H1 (cell line): ENCODE data around the gene KRTAP17-1. TPM values are rescaled to one million over a fixed set of nuclear protein-coding genes. Genes with fewer than 3 reads are reported as not detected.

Experiments used
- CTCF ChIA-PET: fragments of 300-600 bp; sonication (Branson Sonifier 250); formaldehyde crosslinking; loops from one replicate; lab custom pipeline; 2021; ENCODE audit not compliant: partially characterized antibody; lab: Charles Lee
- POLR2A ChIA-PET: fragments of 300-600 bp; sonication (Branson Sonifier 250); formaldehyde crosslinking; loops from one replicate; lab custom pipeline; 2021; ENCODE audit warnings: inconsistent platforms; ENCODE audit not compliant: partially characterized antibody; lab: Charles Lee
- DNase-seq, 2 experiments: peaks; one replicate each; pipeline versions ENCODE4 v3.0.0 to v3.0.0-alpha.2; 2010 to 2022; ENCODE audit warnings: low spot score in 2 of 2, low read depth in 1 of 2, mixed read lengths in 1 of 2
- FAIRE-seq: peaks from 2 replicates; lab custom pipeline; 2011; peaks lifted over from hg19 to GRCh38; lab: Jason Lieb, UNC
- H2AFZ ChIP-seq: 2 replicates; pipeline ENCODE4 v1.8.1; 2012; ENCODE audit warnings: low read length, inconsistent platforms
- H2AK5ac ChIP-seq: 2 replicates; pipeline ENCODE4 v1.6.1; 2013; ENCODE audit warnings: low read depth, low read length
- H2BK120ac ChIP-seq: replicated peaks from 2 replicates; pipeline ENCODE3; 2013; ENCODE audit warnings: low read depth, low read length, inconsistent platforms
- H2BK12ac ChIP-seq: 2 replicates; pipeline ENCODE4 v1.6.1; 2013; ENCODE audit warnings: low read depth, low read length
- H2BK15ac ChIP-seq: 2 replicates; pipeline ENCODE4 v1.6.1; 2013; ENCODE audit warnings: low read length
- H2BK20ac ChIP-seq: 2 replicates; pipeline ENCODE4 v1.6.1; 2013; ENCODE audit warnings: low read length
- H2BK5ac ChIP-seq: 2 replicates; pipeline ENCODE4 v1.6.1; 2013; ENCODE audit warnings: low read depth, low read length
- H3K14ac ChIP-seq: 2 replicates; pipeline ENCODE4 v1.6.1; 2013; ENCODE audit warnings: inconsistent platforms; ENCODE audit not compliant: insufficient read length
- H3K18ac ChIP-seq: 2 replicates; pipeline ENCODE4 v1.6.1; 2013; ENCODE audit warnings: low read length; ENCODE audit errors: extremely low read depth
- H3K23ac ChIP-seq: 2 replicates; pipeline ENCODE4 v1.6.1; 2013; ENCODE audit warnings: inconsistent platforms; ENCODE audit not compliant: insufficient read length
- H3K23me2 ChIP-seq: 2 replicates; pipeline ENCODE4 v1.6.1; 2013; ENCODE audit warnings: low read depth, low read length
- H3K27ac ChIP-seq: 2 replicates; pipeline ENCODE4 v1.6.1; 2011; ENCODE audit warnings: low read depth, low read length, inconsistent platforms
- H3K27me3 ChIP-seq, 4 experiments: replicated peaks in 1 of 4; 1 replicate in 1 of 4; 2 replicates in 3 of 4; pipeline versions ENCODE4 v1.6.1 to v1.8.1; 2011 to 2013; ENCODE audit warnings: low read length in 3 of 4, mild to moderate bottlenecking in 3 of 4, inconsistent platforms in 2 of 4, mixed read lengths in 2 of 4, moderate library complexity in 1 of 4; ENCODE audit not compliant: control insufficient read depth in 3 of 4, insufficient read depth in 3 of 4; ENCODE audit errors: extremely low read depth in 1 of 4
- H3K36me3 ChIP-seq, 4 experiments: 2 replicates each; pipeline versions ENCODE4 v1.6.1 to v1.8.1; 2011 to 2013; ENCODE audit warnings: mild to moderate bottlenecking in 4 of 4, low read length in 3 of 4, moderate library complexity in 2 of 4, control low read depth in 1 of 4, inconsistent platforms in 1 of 4; ENCODE audit not compliant: insufficient read depth in 4 of 4, control insufficient read depth in 2 of 4
- H3K4ac ChIP-seq: replicated peaks from 2 replicates; pipeline ENCODE3; 2013; ENCODE audit warnings: low read length, low read depth, mixed read lengths, inconsistent platforms; ENCODE audit not compliant: insufficient read length
- H3K4me1 ChIP-seq, 4 experiments: replicated peaks in 1 of 4; 1 replicate in 1 of 4; 2 replicates in 3 of 4; pipeline versions ENCODE4 v1.6.1 to v1.8.1; 2011 to 2013; ENCODE audit warnings: low read length in 3 of 4, inconsistent platforms in 2 of 4, mixed read lengths in 1 of 4; ENCODE audit not compliant: insufficient read depth in 4 of 4, control insufficient read depth in 3 of 4
- H3K4me2 ChIP-seq, 2 experiments: 2 replicates each; pipeline versions ENCODE4 v1.6.1 to v1.8.1; 2011 to 2013; ENCODE audit warnings: low read depth in 2 of 2, low read length in 2 of 2, control low read depth in 1 of 2, inconsistent platforms in 1 of 2, mild to moderate bottlenecking in 1 of 2; ENCODE audit not compliant: insufficient read depth in 1 of 2
- H3K4me3 ChIP-seq, 4 experiments: fragments of 200-600, 300-600 bp in 1 of 4; sonication (generic), shearing (Covaris generic), sonication (Bioruptor Twin) in 1 of 4; 2 replicates each; pipeline versions ENCODE4 v1.5.1 to v1.8.1; 2011 to 2016; ENCODE audit warnings: low read length in 4 of 4, low read depth in 3 of 4, control low read depth in 2 of 4, inconsistent platforms in 2 of 4, mild to moderate bottlenecking in 2 of 4, mixed read lengths in 1 of 4, moderate library complexity in 1 of 4; ENCODE audit not compliant: insufficient read depth in 2 of 4; ENCODE audit errors: extremely low read depth in 1 of 4
- H3K56ac ChIP-seq: replicated peaks from 2 replicates; pipeline ENCODE3; 2013; ENCODE audit warnings: low read depth, mild to moderate bottlenecking, mixed read lengths, low read length, inconsistent platforms; ENCODE audit not compliant: insufficient read length
- H3K79me1 ChIP-seq: 2 replicates; pipeline ENCODE4 v1.6.1; 2013; ENCODE audit warnings: low read depth, low read length, control low read depth
- H3K79me2 ChIP-seq, 2 experiments: 2 replicates each; pipeline versions ENCODE4 v1.6.1 to v1.8.1; 2012 to 2013; ENCODE audit warnings: low read length in 2 of 2, mild to moderate bottlenecking in 2 of 2, inconsistent platforms in 1 of 2; ENCODE audit not compliant: insufficient read depth in 2 of 2, control insufficient read depth in 1 of 2
- H3K9ac ChIP-seq, 4 experiments: replicated peaks in 1 of 4; 1 replicate in 1 of 4; 2 replicates in 3 of 4; pipeline versions ENCODE4 v1.6.1 to v1.8.1; 2011 to 2013; ENCODE audit warnings: low read depth in 3 of 4, low read length in 3 of 4, control low read depth in 2 of 4, mild to moderate bottlenecking in 2 of 4, moderate library complexity in 2 of 4, inconsistent platforms in 1 of 4; ENCODE audit errors: extremely low read depth in 1 of 4
- H3K9me3 ChIP-seq, 2 experiments: 2 replicates each; pipeline versions ENCODE4 v1.6.1 to v1.8.1; 2012 to 2013; ENCODE audit warnings: mild to moderate bottlenecking in 2 of 2, moderate library complexity in 2 of 2, control low read depth in 1 of 2, inconsistent platforms in 1 of 2, low read depth in 1 of 2, low read length in 1 of 2, mixed read lengths in 1 of 2; ENCODE audit not compliant: insufficient read depth in 2 of 2
- H4K20me1 ChIP-seq, 2 experiments: replicated peaks in 1 of 2; 2 replicates each; pipeline versions ENCODE3 to v1.8.1; 2011 to 2013; ENCODE audit warnings: inconsistent platforms in 2 of 2, low read length in 2 of 2, mild to moderate bottlenecking in 1 of 2; ENCODE audit not compliant: insufficient read depth in 2 of 2, control insufficient read depth in 1 of 2
- H4K5ac ChIP-seq: 2 replicates; pipeline ENCODE4 v1.6.1; 2013; ENCODE audit warnings: low read length, low read depth, mixed read lengths, inconsistent platforms; ENCODE audit not compliant: insufficient read length
- H4K8ac ChIP-seq: 2 replicates; pipeline ENCODE4 v1.8.0; 2013; ENCODE audit warnings: mild to moderate bottlenecking, moderate library complexity, low read length, inconsistent platforms; ENCODE audit not compliant: insufficient read depth; ENCODE audit errors: extremely low read depth
- H4K91ac ChIP-seq: replicated peaks from 2 replicates; pipeline ENCODE3; 2013; ENCODE audit warnings: low read length, mixed read lengths, inconsistent platforms; ENCODE audit not compliant: insufficient read length
- ATF3 ChIP-seq: IDR thresholded peaks from 2 replicates; pipeline ENCODE4 v1.6.1; 2011; ENCODE audit warnings: low read depth, mild to moderate bottlenecking, low read length; ENCODE audit not compliant: insufficient read depth
- BCL11A ChIP-seq, 2 experiments: IDR thresholded peaks; one replicate each; pipeline ENCODE4 v1.6.1; 2011; ENCODE audit warnings: low read depth in 2 of 2, low read length in 2 of 2, mild to moderate bottlenecking in 2 of 2
- BRCA1 ChIP-seq: IDR thresholded peaks from 2 replicates; pipeline ENCODE4 v1.6.1; 2012; ENCODE audit warnings: low read depth, low read length, improper control_type of control experiment
- CBX5 ChIP-seq: fragments of 300-800, 300-1000 bp; sonication (generic); IDR thresholded peaks from 2 replicates; pipeline ENCODE4 v1.7.1; 2016; ENCODE audit warnings: antibody characterized with exemption, low read length, low read depth
- CHD1 ChIP-seq: IDR thresholded peaks from 2 replicates; pipeline ENCODE4 v1.6.1; 2012; ENCODE audit warnings: low read depth, low read length, improper control_type of control experiment
- E2F6 ChIP-seq: IDR thresholded peaks from 2 replicates; pipeline ENCODE4 v1.6.1; 2012; ENCODE audit warnings: inconsistent platforms
- RBBP5 ChIP-seq: IDR thresholded peaks from 2 replicates; pipeline ENCODE4 v1.7.1; 2012; ENCODE audit warnings: low read depth, mild to moderate bottlenecking, inconsistent platforms, low read length, moderate library complexity, borderline replicate concordance
- SIN3A ChIP-seq, 2 experiments: IDR thresholded peaks in 1 of 2; conservative IDR thresholded peaks in 1 of 2; 2 replicates each; pipeline ENCODE4 v1.6.1; 2011 to 2012; ENCODE audit warnings: low read length in 2 of 2, improper control_type of control experiment in 1 of 2, low read depth in 1 of 2, mild to moderate bottlenecking in 1 of 2
- SIX5 ChIP-seq: IDR thresholded peaks from 2 replicates; pipeline ENCODE4 v1.6.1; 2011; ENCODE audit warnings: mild to moderate bottlenecking, low read depth, low read length
- YY1 ChIP-seq: IDR thresholded peaks from 2 replicates; pipeline ENCODE4 v1.6.1; 2011; ENCODE audit warnings: low read depth, mild to moderate bottlenecking, low read length
- WGBS, 2 experiments: shearing (Covaris generic) in 1 of 2; methylation state at CpG; one replicate each; pipeline versions ENCODE4 v1.1.6 to v1.1.7; 2013 to 2015; ENCODE audit warnings: low lambda C conversion rate in 2 of 2, mixed read lengths in 2 of 2, inconsistent platforms in 1 of 2, low coverage in 1 of 2, missing lambda C conversion rate in 1 of 2; ENCODE audit not compliant: insufficient replicate concordance in 2 of 2, insufficient coverage in 1 of 2, insufficient read length in 1 of 2; ENCODE audit errors: extremely low coverage in 1 of 2, missing lambda C conversion rate in 1 of 2; 5-methylcytosine and 5-hydroxymethylcytosine counted together
- polyA plus RNA-seq, 7 experiments: library from polyadenylated mRNA; depleted of rRNA in 3 of 7; stranded (reverse) in 5 of 7; unstranded in 2 of 7; fragments of >200 nt in 5 of 7; fragments of 200-250 nt in 2 of 7; gene quantifications; 1 replicate in 5 of 7; 2 replicates in 1 of 7; 4 replicates in 1 of 7; pipeline versions ENCODE4 v1.2.1 to v1.2.3, GENCODE V29; 2011 to 2013; ENCODE audit warnings: missing spikeins in 2 of 7, mixed read lengths in 2 of 7
- total RNA-seq: library from RNA; stranded (reverse); fragmentation: NEBNext Ultra II Directional; extraction: Animal tissue kit (Norgen Biotek cat#: 25700); gene quantifications from 2 replicates; pipeline ENCODE4 v1.2.1, GENCODE V29; 2021

The KRTAP17-1 gene
- total and polyA plus RNA-seq, 2 of the 8 experiments (the other 6 are each of a cell fraction or from before 2014, with no cell fraction given): not detected

- FAIRE-seq: no peak
- Histone ChIP-seq H4K20me1 (no peaks in the 10 kb centered on the region), H4K91ac (no peak overlapping the region), H2BK20ac (no peak overlapping the region), H3K18ac (no peak overlapping the region), H2AFZ (no peak overlapping the region), H3K4me1 (no peaks in the 10 kb centered on the region), H3K79me2 (no peaks in the 10 kb centered on the region), H3K9me3 (peaks cover 0 to 10% of the 10 kb centered on the region in 2 experiments; a peak in 2 of 4 replicates), H4K5ac (no peak overlapping the region), H3K4me3 (no peak overlapping the region), H2BK120ac (no peak overlapping the region), H2BK12ac (no peak overlapping the region), H3K27ac (no peak overlapping the region), H3K4ac (no peak overlapping the region), H3K4me2 (no peak overlapping the region), H3K56ac (no peak overlapping the region), H2BK15ac (no peak overlapping the region), H4K8ac (no peak overlapping the region), H2AK5ac (no peak overlapping the region), H2BK5ac (no peak overlapping the region), H3K9ac (no peak overlapping the region), H3K36me3 (no peaks in the 10 kb centered on the region), H3K14ac (no peak overlapping the region), H3K27me3 (no peaks in the 10 kb centered on the region), H3K79me1 (no peaks in the 10 kb centered on the region), H3K23me2 (no peaks in the 10 kb centered on the region), H3K23ac (no peak overlapping the region)
- ChIA-PET POLR2A (interaction anchor here (1.0 kb wide), 1 partner anchor 27 kb away, joined by 3 read pairs; no protein-coding TSS in a partner anchor), CTCF (interaction anchor here (0.6 to 2.7 kb wide), 4 partner anchors 12 to 301 kb away, joined by 3 to 8 read pairs (median 4); no protein-coding TSS in a partner anchor)
- 88% methylated on average over 7 of the region's 7 CpGs; no CpG with 5 or more reads in 1 of the 2 experiments for WGBS, 2 experiments
- no peak for DNase-seq
- TF ChIP-seq BRCA1: no peak
- no peak for TF ChIP-seq BCL11A (IDR thresholded peaks at IDR 0.05; ENCODE audit: low read depth in 2 of 2, low read length in 2 of 2)
- TF ChIP-seq ATF3: no peak
- TF ChIP-seq SIX5: no peak
- TF ChIP-seq SIN3A (conservative IDR thresholded peaks at IDR 0.05 in 1 of 2, IDR thresholded peaks at IDR 0.05 in 1 of 2; ENCODE audit: low read depth in 1 of 2, low read length in 2 of 2): no peak
- no peak for TF ChIP-seq CBX5
- TF ChIP-seq E2F6: no peak
- TF ChIP-seq YY1: no peak
- TF ChIP-seq CHD1: no peak
- TF ChIP-seq RBBP5: no peak
These were observed 25.7 kb upstream of the KRTAP17-1 start for GRCh38 chr17:41340934-41341861.
